Activated CD4-positive, alpha-beta T cell treated with anti-CD3 and anti-CD28 coated beads for 1 hour (primary cell): Measurements from ENCODE around the gene ME3.

Experiments used
- DNase-seq: peaks from one replicate; pipeline ENCODE4 v3.0.0-alpha.2; 2020

Gene ME3

GRCh38 chr11:86617502-86617901, 54.9 kb downstream of the ME3 start:
- no peak for DNase-seq

- DNase-seq: no peak
These were observed 56.9 kb downstream of the ME3 start for GRCh38 chr11:86615487-86615886.

- no peak for DNase-seq
These were observed 61.7 kb downstream of the ME3 start for GRCh38 chr11:86610559-86611341.

GRCh38 chr11:86608251-86608799, 64.1 kb downstream of the ME3 start:
- DNase-seq: no peak

GRCh38 chr11:86606836-86607481, 65.5 kb downstream of the ME3 start:
- DNase-seq: no peak

- no peak for DNase-seq
These were observed 66.1 kb downstream of the ME3 start for GRCh38 chr11:86606270-86606835.

- no peak for DNase-seq
These were observed 75.4 kb downstream of the ME3 start for GRCh38 chr11:86596861-86597586.

- DNase-seq: no peak
These were observed 76.5 kb downstream of the ME3 start for GRCh38 chr11:86595955-86596354.

- DNase-seq: no peak
These were observed 77.0 kb downstream of the ME3 start for GRCh38 chr11:86595451-86595850.

GRCh38 chr11:86594746-86595145, 77.7 kb downstream of the ME3 start:
- no peak for DNase-seq

- no peak for DNase-seq
These were observed 78.6 kb downstream of the ME3 start for GRCh38 chr11:86593833-86594232.

- DNase-seq: peak; percentile 55
These were observed 79.6 kb downstream of the ME3 start for GRCh38 chr11:86592659-86593451.

GRCh38 chr11:86592047-86592591, 80.3 kb downstream of the ME3 start:
- no peak for DNase-seq

GRCh38 chr11:86591631-86592030, 80.8 kb downstream of the ME3 start:
- no peak for DNase-seq

- DNase-seq: no peak
These were observed 82.4 kb downstream of the ME3 start for GRCh38 chr11:86589856-86590589.

- no peak for DNase-seq
These were observed 83.2 kb downstream of the ME3 start for GRCh38 chr11:86589204-86589603.

- DNase-seq: no peak
These were observed 83.8 kb downstream of the ME3 start for GRCh38 chr11:86588566-86589090.

- no peak for DNase-seq
These were observed 84.9 kb downstream of the ME3 start for GRCh38 chr11:86587264-86588193.

- DNase-seq: no peak
These were observed 86.1 kb downstream of the ME3 start for GRCh38 chr11:86586307-86586706.

GRCh38 chr11:86582898-86583297, 89.5 kb downstream of the ME3 start:
- DNase-seq: no peak
